GM23338 (cell line): Measurements from ENCODE around the gene CXCL16.

Experiments
- CREB1 ChIP-seq: fragments of 250-450 bp; sonication (Bioruptor Pico); IDR thresholded peaks from 2 replicates; pipeline ENCODE4 v1.5.0; 2020; ENCODE audit warnings: low read depth, mild to moderate bottlenecking, moderate library complexity
- EZH2 ChIP-seq: fragments of 200-600 bp; sonication (generic); IDR thresholded peaks from one replicate; pipeline ENCODE4 v1.8.0; 2017; ENCODE audit warnings: antibody characterized with exemption, mild to moderate bottlenecking, low read depth; ENCODE audit not compliant: unreplicated experiment
- EZH2phosphoT487 ChIP-seq: fragments of 200-600 bp; sonication (generic); IDR thresholded peaks from one replicate; pipeline ENCODE4 v1.8.1; 2018; ENCODE audit warnings: antibody characterized with exemption; ENCODE audit not compliant: unreplicated experiment
- JUNB ChIP-seq: IDR thresholded peaks from one replicate; pipeline ENCODE4 v1.6.1; 2016; ENCODE audit warnings: antibody characterized with exemption; ENCODE audit not compliant: unreplicated experiment
- POLR2AphosphoS5 ChIP-seq: IDR thresholded peaks from 2 replicates; pipeline ENCODE4 v1.6.1; 2016; ENCODE audit warnings: antibody characterized with exemption, low read depth
- STAT1 ChIP-seq: IDR thresholded peaks from one replicate; pipeline ENCODE4 v1.6.1; 2016; ENCODE audit warnings: antibody characterized with exemption; ENCODE audit not compliant: unreplicated experiment
- TF ChIP-seq, protein P1 (sequence below), 2 experiments: fragments of 200-600 bp in 1 of 2; sonication (generic) in 1 of 2; conservative IDR thresholded peaks; 2 replicates each; pipeline versions ENCODE4 v1.5.1 to v1.6.1; 2016 to 2017; ENCODE audit warnings: antibody characterized with exemption in 2 of 2, low read depth in 2 of 2, mild to moderate bottlenecking in 2 of 2, moderate library complexity in 1 of 2
- TF ChIP-seq, protein P2 (sequence below): IDR thresholded peaks from one replicate; pipeline ENCODE4 v1.6.1; 2018; ENCODE audit warnings: antibody characterized with exemption; ENCODE audit not compliant: unreplicated experiment
- TF ChIP-seq, protein P3 (sequence below): fragments of 250-450 bp; sonication (Bioruptor Pico); IDR thresholded peaks from 2 replicates; pipeline ENCODE4 v1.5.0; 2020; ENCODE audit warnings: mild to moderate bottlenecking, moderate library complexity

DNA sequence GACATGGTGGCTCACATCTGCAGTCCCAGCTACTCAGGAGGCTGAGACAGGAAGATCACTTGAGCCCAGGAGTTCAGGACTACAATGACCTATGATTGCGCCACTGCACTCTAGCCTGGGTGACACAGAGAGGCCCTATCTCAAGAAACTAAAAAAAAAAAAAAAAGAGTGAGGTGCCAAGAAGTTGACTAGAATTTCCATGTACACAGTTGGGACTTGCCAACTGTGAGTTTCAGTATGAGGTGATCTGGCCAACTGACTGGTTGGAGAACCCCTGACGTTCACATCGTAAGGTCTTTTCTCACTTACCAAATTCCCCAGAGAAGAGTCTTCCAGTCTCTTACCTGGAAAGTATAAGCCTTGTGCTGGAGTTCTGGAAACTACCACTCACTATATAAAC, 11.6 kb downstream of the CXCL16 start:
- TF ChIP-seq, protein P1, sequence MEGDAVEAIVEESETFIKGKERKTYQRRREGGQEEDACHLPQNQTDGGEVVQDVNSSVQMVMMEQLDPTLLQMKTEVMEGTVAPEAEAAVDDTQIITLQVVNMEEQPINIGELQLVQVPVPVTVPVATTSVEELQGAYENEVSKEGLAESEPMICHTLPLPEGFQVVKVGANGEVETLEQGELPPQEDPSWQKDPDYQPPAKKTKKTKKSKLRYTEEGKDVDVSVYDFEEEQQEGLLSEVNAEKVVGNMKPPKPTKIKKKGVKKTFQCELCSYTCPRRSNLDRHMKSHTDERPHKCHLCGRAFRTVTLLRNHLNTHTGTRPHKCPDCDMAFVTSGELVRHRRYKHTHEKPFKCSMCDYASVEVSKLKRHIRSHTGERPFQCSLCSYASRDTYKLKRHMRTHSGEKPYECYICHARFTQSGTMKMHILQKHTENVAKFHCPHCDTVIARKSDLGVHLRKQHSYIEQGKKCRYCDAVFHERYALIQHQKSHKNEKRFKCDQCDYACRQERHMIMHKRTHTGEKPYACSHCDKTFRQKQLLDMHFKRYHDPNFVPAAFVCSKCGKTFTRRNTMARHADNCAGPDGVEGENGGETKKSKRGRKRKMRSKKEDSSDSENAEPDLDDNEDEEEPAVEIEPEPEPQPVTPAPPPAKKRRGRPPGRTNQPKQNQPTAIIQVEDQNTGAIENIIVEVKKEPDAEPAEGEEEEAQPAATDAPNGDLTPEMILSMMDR (conservative IDR thresholded peaks at IDR 0.05; ENCODE audit: low read depth in 2 of 2) = no peak
- TF ChIP-seq JUNB (no peak), EZH2phosphoT487 (no peak), POLR2AphosphoS5 (no peak), EZH2 (no peak), CREB1 (CRISPR knock-in tag) (no peak), STAT1 (no peak)
- TF ChIP-seq, protein P2, sequence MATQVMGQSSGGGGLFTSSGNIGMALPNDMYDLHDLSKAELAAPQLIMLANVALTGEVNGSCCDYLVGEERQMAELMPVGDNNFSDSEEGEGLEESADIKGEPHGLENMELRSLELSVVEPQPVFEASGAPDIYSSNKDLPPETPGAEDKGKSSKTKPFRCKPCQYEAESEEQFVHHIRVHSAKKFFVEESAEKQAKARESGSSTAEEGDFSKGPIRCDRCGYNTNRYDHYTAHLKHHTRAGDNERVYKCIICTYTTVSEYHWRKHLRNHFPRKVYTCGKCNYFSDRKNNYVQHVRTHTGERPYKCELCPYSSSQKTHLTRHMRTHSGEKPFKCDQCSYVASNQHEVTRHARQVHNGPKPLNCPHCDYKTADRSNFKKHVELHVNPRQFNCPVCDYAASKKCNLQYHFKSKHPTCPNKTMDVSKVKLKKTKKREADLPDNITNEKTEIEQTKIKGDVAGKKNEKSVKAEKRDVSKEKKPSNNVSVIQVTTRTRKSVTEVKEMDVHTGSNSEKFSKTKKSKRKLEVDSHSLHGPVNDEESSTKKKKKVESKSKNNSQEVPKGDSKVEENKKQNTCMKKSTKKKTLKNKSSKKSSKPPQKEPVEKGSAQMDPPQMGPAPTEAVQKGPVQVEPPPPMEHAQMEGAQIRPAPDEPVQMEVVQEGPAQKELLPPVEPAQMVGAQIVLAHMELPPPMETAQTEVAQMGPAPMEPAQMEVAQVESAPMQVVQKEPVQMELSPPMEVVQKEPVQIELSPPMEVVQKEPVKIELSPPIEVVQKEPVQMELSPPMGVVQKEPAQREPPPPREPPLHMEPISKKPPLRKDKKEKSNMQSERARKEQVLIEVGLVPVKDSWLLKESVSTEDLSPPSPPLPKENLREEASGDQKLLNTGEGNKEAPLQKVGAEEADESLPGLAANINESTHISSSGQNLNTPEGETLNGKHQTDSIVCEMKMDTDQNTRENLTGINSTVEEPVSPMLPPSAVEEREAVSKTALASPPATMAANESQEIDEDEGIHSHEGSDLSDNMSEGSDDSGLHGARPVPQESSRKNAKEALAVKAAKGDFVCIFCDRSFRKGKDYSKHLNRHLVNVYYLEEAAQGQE = no peak
- TF ChIP-seq, protein P3, sequence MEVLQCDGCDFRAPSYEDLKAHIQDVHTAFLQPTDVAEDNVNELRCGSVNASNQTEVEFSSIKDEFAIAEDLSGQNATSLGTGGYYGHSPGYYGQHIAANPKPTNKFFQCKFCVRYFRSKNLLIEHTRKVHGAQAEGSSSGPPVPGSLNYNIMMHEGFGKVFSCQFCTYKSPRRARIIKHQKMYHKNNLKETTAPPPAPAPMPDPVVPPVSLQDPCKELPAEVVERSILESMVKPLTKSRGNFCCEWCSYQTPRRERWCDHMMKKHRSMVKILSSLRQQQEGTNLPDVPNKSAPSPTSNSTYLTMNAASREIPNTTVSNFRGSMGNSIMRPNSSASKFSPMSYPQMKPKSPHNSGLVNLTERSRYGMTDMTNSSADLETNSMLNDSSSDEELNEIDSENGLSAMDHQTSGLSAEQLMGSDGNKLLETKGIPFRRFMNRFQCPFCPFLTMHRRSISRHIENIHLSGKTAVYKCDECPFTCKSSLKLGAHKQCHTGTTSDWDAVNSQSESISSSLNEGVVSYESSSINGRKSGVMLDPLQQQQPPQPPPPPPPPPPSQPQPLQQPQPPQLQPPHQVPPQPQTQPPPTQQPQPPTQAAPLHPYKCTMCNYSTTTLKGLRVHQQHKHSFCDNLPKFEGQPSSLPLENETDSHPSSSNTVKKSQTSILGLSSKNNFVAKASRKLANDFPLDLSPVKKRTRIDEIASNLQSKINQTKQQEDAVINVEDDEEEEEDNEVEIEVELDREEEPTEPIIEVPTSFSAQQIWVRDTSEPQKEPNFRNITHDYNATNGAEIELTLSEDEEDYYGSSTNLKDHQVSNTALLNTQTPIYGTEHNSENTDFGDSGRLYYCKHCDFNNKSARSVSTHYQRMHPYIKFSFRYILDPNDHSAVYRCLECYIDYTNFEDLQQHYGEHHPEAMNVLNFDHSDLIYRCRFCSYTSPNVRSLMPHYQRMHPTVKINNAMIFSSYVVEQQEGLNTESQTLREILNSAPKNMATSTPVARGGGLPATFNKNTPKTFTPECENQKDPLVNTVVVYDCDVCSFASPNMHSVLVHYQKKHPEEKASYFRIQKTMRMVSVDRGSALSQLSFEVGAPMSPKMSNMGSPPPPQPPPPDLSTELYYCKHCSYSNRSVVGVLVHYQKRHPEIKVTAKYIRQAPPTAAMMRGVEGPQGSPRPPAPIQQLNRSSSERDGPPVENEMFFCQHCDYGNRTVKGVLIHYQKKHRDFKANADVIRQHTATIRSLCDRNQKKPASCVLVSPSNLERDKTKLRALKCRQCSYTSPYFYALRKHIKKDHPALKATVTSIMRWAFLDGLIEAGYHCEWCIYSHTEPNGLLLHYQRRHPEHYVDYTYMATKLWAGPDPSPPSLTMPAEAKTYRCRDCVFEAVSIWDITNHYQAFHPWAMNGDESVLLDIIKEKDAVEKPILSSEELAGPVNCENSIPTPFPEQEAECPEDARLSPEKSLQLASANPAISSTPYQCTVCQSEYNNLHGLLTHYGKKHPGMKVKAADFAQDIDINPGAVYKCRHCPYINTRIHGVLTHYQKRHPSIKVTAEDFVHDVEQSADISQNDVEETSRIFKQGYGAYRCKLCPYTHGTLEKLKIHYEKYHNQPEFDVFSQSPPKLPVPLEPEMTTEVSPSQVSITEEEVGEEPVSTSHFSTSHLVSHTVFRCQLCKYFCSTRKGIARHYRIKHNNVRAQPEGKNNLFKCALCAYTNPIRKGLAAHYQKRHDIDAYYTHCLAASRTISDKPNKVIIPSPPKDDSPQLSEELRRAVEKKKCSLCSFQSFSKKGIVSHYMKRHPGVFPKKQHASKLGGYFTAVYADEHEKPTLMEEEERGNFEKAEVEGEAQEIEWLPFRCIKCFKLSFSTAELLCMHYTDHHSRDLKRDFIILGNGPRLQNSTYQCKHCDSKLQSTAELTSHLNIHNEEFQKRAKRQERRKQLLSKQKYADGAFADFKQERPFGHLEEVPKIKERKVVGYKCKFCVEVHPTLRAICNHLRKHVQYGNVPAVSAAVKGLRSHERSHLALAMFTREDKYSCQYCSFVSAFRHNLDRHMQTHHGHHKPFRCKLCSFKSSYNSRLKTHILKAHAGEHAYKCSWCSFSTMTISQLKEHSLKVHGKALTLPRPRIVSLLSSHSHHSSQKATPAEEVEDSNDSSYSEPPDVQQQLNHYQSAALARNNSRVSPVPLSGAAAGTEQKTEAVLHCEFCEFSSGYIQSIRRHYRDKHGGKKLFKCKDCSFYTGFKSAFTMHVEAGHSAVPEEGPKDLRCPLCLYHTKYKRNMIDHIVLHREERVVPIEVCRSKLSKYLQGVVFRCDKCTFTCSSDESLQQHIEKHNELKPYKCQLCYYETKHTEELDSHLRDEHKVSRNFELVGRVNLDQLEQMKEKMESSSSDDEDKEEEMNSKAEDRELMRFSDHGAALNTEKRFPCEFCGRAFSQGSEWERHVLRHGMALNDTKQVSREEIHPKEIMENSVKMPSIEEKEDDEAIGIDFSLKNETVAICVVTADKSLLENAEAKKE (CRISPR knock-in tag) = no peak
